ENCODE results near the gene TMEM37. TPM values are rescaled to one million over a fixed set of nuclear protein-coding genes. Genes with fewer than 3 reads are reported as not detected.

The TMEM37 gene
- total RNA-seq, 1 donor from 2014 or later = 2.3 TPM

GRCh38 chr2:119475857-119476244, 44.2 kb downstream of the TMEM37 start:
- Histone ChIP-seq H3K27me3 (no peaks in the 10 kb centered on the region), H3K27ac (no peak overlapping the region), H3K36me3 (no peaks in the 10 kb centered on the region), H3K9me3 (no peaks in the 10 kb centered on the region), H3K4me1 (no peaks in the 10 kb centered on the region), H3K4me3 (no peak overlapping the region)
- peak in 1 of 2 donors; percentile 58 for DNase-seq (ENCODE audit: low spot score in 2 of 2)
- intact Hi-C loops (cut with DNase I) = loop anchor here (1.0 kb wide), 1 partner anchor 69 kb away; no protein-coding TSS in a partner anchor
- no peak for TF ChIP-seq CTCF (IDR thresholded peaks at IDR 0.05)

GRCh38 chr2:119476301-119477112, 44.9 kb downstream of the TMEM37 start:
- peak in 1 of 2 donors; percentile 70 for DNase-seq (ENCODE audit: low spot score in 2 of 2)
- no peaks in the 10 kb centered on the region for H3K27me3 ChIP-seq
- no peaks in the 10 kb centered on the region for H3K9me3 ChIP-seq
- H3K4me3 ChIP-seq = no peak overlapping the region
- no peak overlapping the region for H3K27ac ChIP-seq
- peak; percentile 86 to 99 (median 96) for TF ChIP-seq CTCF (IDR thresholded peaks at IDR 0.05)
- H3K4me1 ChIP-seq = peaks cover 0 to 2% of the 10 kb centered on the region in 2 donors
- intact Hi-C loops (cut with DNase I) = loop anchor here (1.0 kb wide), 1 partner anchor 69 kb away; no protein-coding TSS in a partner anchor
- H3K36me3 ChIP-seq = no peaks in the 10 kb centered on the region

- Histone ChIP-seq H3K9me3 (no peaks in the 10 kb centered on the region), H3K4me1 (peaks cover 1 to 8% of the 10 kb centered on the region in 2 donors), H3K27ac (no peak overlapping the region), H3K27me3 (no peaks in the 10 kb centered on the region), H3K4me3 (no peak overlapping the region), H3K36me3 (no peaks in the 10 kb centered on the region)
- peak in 1 of 2 donors; percentile 52 for DNase-seq (ENCODE audit: low spot score in 2 of 2)
- intact Hi-C loops (cut with DNase I) = no loop called here
- TF ChIP-seq CTCF (IDR thresholded peaks at IDR 0.05) = no peak
These were observed 45.5 kb downstream of the TMEM37 start for GRCh38 chr2:119477113-119477505.

- Histone ChIP-seq H3K36me3 (no peaks in the 10 kb centered on the region), H3K27ac (no peak overlapping the region), H3K4me3 (no peak overlapping the region), H3K27me3 (no peaks in the 10 kb centered on the region), H3K9me3 (no peaks in the 10 kb centered on the region), H3K4me1 (peaks cover 13 to 20% of the 10 kb centered on the region in 2 donors)
- intact Hi-C loops (cut with DNase I) = no loop called here
- DNase-seq (ENCODE audit: low spot score in 2 of 2) = peak in 1 of 2 donors; percentile 54
- TF ChIP-seq CTCF (IDR thresholded peaks at IDR 0.05) = no peak
These were observed 46.7 kb downstream of the TMEM37 start for GRCh38 chr2:119478188-119478977.

- intact Hi-C loops (cut with DNase I) = no loop called here
- DNase-seq (ENCODE audit: low spot score in 2 of 2) = no peak
These were observed 47.3 kb downstream of the TMEM37 start for GRCh38 chr2:119478978-119479295.

More at GRCh38 chr2:119478978-119479295, 47.3 kb downstream of the TMEM37 start:
- no peak overlapping the region for H3K4me3 ChIP-seq
- TF ChIP-seq CTCF (IDR thresholded peaks at IDR 0.05) = no peak
- no peak overlapping the region for H3K27ac ChIP-seq
- no peaks in the 10 kb centered on the region for H3K9me3 ChIP-seq
- H3K4me1 ChIP-seq = peaks cover 17 to 25% of the 10 kb centered on the region in 2 donors
- H3K27me3 ChIP-seq = no peaks in the 10 kb centered on the region
- H3K36me3 ChIP-seq = no peaks in the 10 kb centered on the region
